Activated T-cell treated with anti-CD3 and anti-CD28 coated beads, Interleukin-2, amount 50 U/mL, for 1 hour (primary cell): ENCODE results near the gene NTN1.

Experiments used
- DNase-seq: peaks from one replicate; pipeline ENCODE4 v3.0.0-alpha.2; 2020

NTN1 gene

GRCh38 chr17:9287306-9287705, 266.0 kb downstream of the NTN1 start:
- DNase-seq: no peak

- no peak for DNase-seq
Observed at GRCh38 chr17:9290226-9290613, 268.9 kb downstream of the NTN1 start.

GRCh38 chr17:9291912-9292560, 270.7 kb downstream of the NTN1 start:
- peak; percentile 41 for DNase-seq

GRCh38 chr17:9292561-9292941, 271.2 kb downstream of the NTN1 start:
- no peak for DNase-seq
